ENCODE data around the gene MYRIP.
A peak's percentile ranks its signal among the peaks of the same experiment; 100 is the strongest.

The MYRIP gene

DNA sequence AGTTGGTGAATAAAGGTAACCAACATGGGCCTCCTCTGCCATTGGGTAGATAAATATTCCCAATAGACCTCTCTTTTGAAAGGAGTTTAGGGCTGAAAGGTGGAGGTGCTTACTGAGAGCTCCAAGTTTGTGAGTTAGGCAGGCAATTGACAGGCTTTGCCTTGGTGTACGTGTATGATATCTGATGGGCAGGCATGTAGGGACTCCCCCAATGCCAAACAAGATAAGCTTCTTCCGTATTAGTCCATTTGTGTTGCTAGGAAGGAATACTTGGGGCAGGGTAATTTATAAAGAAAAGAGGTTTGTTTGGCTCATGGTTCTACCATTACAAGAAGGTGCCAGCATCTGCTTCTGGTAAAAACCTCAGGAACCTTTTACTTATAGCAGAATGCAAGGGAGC is 339.4 kb downstream of the MYRIP start:
- H3K4me2 ChIP-seq (ENCODE audit: low read length): no peak overlapping the region
- no peak overlapping the region for H3K4me3 ChIP-seq (ENCODE audit: low read depth, low read length)
- H3K9me3 ChIP-seq (ENCODE audit: control insufficient read depth, low read length): no peaks in the 10 kb centered on the region
- no peaks in the 10 kb centered on the region for H3K36me3 ChIP-seq (ENCODE audit: control insufficient read depth, insufficient read depth, low read length)
- H3K9ac ChIP-seq: no peak overlapping the region
- no peak overlapping the region for H2AFZ ChIP-seq
- H3K27me3 ChIP-seq (ENCODE audit: control insufficient read depth, insufficient read depth, low read length): no peaks in the 10 kb centered on the region
- peaks cover 5% of the 10 kb centered on the region for H3K4me1 ChIP-seq
- no peak for TF ChIP-seq CTCF (IDR thresholded peaks at IDR 0.05)
- H3K79me2 ChIP-seq: no peaks in the 10 kb centered on the region
- H3K27ac ChIP-seq: no peak overlapping the region

DNA sequence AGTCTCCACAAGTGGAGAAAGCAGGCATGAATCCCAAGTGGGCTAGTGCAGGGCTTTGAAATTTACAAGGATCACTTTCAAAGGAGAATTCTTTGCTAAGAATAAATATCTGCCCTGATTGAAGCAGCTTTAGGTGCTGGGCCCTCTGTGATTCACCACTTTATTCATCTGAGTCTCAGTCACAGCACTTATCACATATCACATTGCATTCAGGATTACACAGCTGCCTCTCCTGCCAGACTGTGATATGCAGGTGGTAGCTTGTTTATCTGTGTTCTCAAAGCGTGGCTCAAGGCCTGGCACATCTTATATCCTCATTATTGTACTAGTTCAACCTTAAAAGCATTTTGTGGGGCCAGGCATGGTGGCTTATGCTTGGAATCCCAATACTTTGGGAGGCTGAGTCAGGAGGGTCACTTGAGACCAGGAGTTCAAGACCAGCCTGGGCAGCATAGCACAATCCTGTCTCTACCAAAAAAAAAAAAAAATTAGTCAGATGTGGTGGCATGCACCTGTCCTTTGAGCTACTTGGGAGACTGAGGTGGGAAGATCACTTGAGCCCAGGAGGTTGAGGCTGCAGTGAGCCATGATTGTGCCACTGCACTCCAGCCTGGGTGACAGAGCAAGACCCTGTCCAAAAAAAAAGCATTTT is 343.2 kb downstream of the MYRIP start:
- Histone ChIP-seq H3K9me3 (ENCODE audit: control insufficient read depth, low read length) (no peaks in the 10 kb centered on the region), H3K27me3 (ENCODE audit: control insufficient read depth, insufficient read depth, low read length) (no peaks in the 10 kb centered on the region), H3K4me3 (ENCODE audit: low read depth, low read length) (no peak overlapping the region), H2AFZ (peak overlapping the region; percentile 63), H3K9ac (no peak overlapping the region), H3K79me2 (no peaks in the 10 kb centered on the region), H3K4me1 (peaks cover 5% of the 10 kb centered on the region), H3K27ac (peak overlapping the region; percentile 30), H3K4me2 (ENCODE audit: low read length) (no peak overlapping the region), H3K36me3 (ENCODE audit: control insufficient read depth, insufficient read depth, low read length) (no peaks in the 10 kb centered on the region)
- no peak for TF ChIP-seq CTCF (IDR thresholded peaks at IDR 0.05)

DNA sequence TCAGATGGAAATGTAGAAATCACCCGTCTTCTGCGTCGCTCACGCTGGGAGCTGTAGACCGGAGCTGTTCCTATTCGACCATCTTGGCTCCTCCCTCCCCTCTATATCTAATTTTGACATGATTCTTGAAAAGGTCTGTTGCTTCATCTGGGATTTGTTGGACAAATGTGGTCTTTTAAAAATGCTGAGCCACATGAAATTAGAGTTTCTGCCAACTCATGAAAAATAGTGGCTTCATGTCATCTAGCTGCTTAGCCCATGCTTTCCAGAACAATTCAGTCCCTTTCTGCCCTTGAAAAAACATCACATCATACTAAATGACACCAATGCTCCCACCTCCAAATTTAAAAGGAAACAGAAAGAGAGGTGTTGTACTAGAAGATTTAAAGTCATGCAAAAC is 351.5 kb downstream of the MYRIP start:
- TF ChIP-seq CTCF (IDR thresholded peaks at IDR 0.05): no peak
- Histone ChIP-seq H3K79me2 (no peaks in the 10 kb centered on the region), H3K4me2 (ENCODE audit: low read length) (no peak overlapping the region), H3K36me3 (ENCODE audit: control insufficient read depth, insufficient read depth, low read length) (no peaks in the 10 kb centered on the region), H3K27me3 (ENCODE audit: control insufficient read depth, insufficient read depth, low read length) (no peaks in the 10 kb centered on the region), H3K9me3 (ENCODE audit: control insufficient read depth, low read length) (no peaks in the 10 kb centered on the region), H3K4me1 (peaks cover 19% of the 10 kb centered on the region), H2AFZ (no peak overlapping the region), H3K4me3 (ENCODE audit: low read depth, low read length) (no peak overlapping the region), H3K9ac (no peak overlapping the region), H3K27ac (no peak overlapping the region)

GRCh38 chr3:40162616-40163015 is 353.2 kb downstream of the MYRIP start:
- Histone ChIP-seq H3K4me3 (ENCODE audit: low read depth, low read length) (no peak overlapping the region), H3K9ac (no peak overlapping the region), H3K4me1 (peaks cover 22% of the 10 kb centered on the region), H3K79me2 (no peaks in the 10 kb centered on the region), H2AFZ (no peak overlapping the region), H3K4me2 (ENCODE audit: low read length) (no peak overlapping the region), H3K27me3 (ENCODE audit: control insufficient read depth, insufficient read depth, low read length) (no peaks in the 10 kb centered on the region), H3K27ac (no peak overlapping the region), H3K9me3 (ENCODE audit: control insufficient read depth, low read length) (no peaks in the 10 kb centered on the region), H3K36me3 (ENCODE audit: control insufficient read depth, insufficient read depth, low read length) (no peaks in the 10 kb centered on the region)
- no peak for TF ChIP-seq CTCF (IDR thresholded peaks at IDR 0.05)

DNA sequence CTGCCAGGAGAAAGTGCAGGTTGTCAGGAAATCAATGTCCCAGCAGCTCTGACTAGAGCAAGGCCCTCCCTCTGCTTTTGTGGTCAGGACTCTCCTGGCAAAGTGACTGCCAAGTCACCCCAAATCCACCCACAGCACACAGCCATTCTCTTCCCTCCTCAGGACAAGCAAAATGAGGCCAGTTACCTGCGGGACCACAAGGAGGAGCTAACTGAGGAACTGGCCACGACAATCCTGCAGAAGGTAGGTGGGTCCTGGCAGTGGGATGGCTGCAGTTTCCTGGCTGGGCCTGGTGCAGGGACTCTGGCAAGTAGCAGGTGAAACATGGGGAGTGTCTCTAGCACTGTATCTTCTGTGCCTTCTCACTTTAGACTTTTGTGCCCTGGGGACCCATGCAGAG is 357.6 kb downstream of the MYRIP start:
- Histone ChIP-seq H3K36me3 (ENCODE audit: control insufficient read depth, insufficient read depth, low read length) (no peaks in the 10 kb centered on the region), H3K79me2 (no peaks in the 10 kb centered on the region), H3K9ac (no peak overlapping the region), H2AFZ (no peak overlapping the region), H3K4me3 (ENCODE audit: low read depth, low read length) (no peak overlapping the region), H3K27ac (no peak overlapping the region), H3K4me2 (ENCODE audit: low read length) (no peak overlapping the region), H3K4me1 (peaks cover 13% of the 10 kb centered on the region), H3K27me3 (ENCODE audit: control insufficient read depth, insufficient read depth, low read length) (no peaks in the 10 kb centered on the region), H3K9me3 (ENCODE audit: control insufficient read depth, low read length) (no peaks in the 10 kb centered on the region)
- TF ChIP-seq CTCF (IDR thresholded peaks at IDR 0.05): peak; percentile 14
